ENCODE data around the gene GANAB.
"Not testable (repeated sequence)": the region's sequence is repeated elsewhere in the genome, so short reads cannot be mapped to it uniquely, and the experiment has no call there.

Gene GANAB

GRCh38 chr11:62666259-62666926, 20.0 kb upstream of the GANAB start:
- DNase-seq, result peak; percentile 57 to 60

GRCh38 chr11:62665599-62666258, 19.3 kb upstream of the GANAB start:
- peak; percentile 75 to 78 for DNase-seq

- DNase-seq, result peak; percentile 99
Measured at GRCh38 chr11:62665075-62665598, 18.7 kb upstream of the GANAB start, which contains the start of the genes C11orf98 and CSKMT. TSS of gene C11orf98 (minus strand) at chr11:62665210. CDS start at chr11:62665169, 41 bp downstream. TSS of gene CSKMT (plus strand) at chr11:62665312. CDS start at chr11:62665880, 568 bp downstream.

GRCh38 chr11:62664405-62665074, 18.1 kb upstream of the GANAB start:
- DNase-seq, result no peak

GRCh38 chr11:62656796-62657429, 10.5 kb upstream of the GANAB start:
- DNase-seq, result no peak

GRCh38 chr11:62654297-62654696, 7.9 kb upstream of the GANAB start:
- DNase-seq, result no peak

- DNase-seq, result peak in 1 of 2 experiments; percentile 38
Measured at GRCh38 chr11:62652161-62653006, 6.0 kb upstream of the GANAB start.

GRCh38 chr11:62650283-62650682, 3.9 kb upstream of the GANAB start:
- DNase-seq, result not testable (repeated sequence)

GRCh38 chr11:62649486-62649885, 3.1 kb upstream of the GANAB start:
- no peak for DNase-seq

- no peak for DNase-seq
Measured at GRCh38 chr11:62648967-62649364, 2.6 kb upstream of the GANAB start.

- no peak for DNase-seq
Measured at GRCh38 chr11:62648185-62648966, 2.0 kb upstream of the GANAB start.

GRCh38 chr11:62647609-62648005, 1.2 kb upstream of the GANAB start:
- no peak for DNase-seq

GRCh38 chr11:62646825-62647608, 604 bp upstream of the GANAB start:
- no peak for DNase-seq

GRCh38 chr11:62645671-62645945, 805 bp downstream of the GANAB start:
- peak; percentile 33 to 38 for DNase-seq

- DNase-seq, result no peak
Measured at GRCh38 chr11:62644220-62644619, 2.2 kb downstream of the GANAB start.

GRCh38 chr11:62632492-62632891, 13.9 kb downstream of the GANAB start:
- no peak for DNase-seq

- no peak for DNase-seq
Measured at GRCh38 chr11:62627713-62628112, 18.7 kb downstream of the GANAB start.

GRCh38 chr11:62622476-62623089, 23.8 kb downstream of the GANAB start:
- DNase-seq, result no peak

GRCh38 chr11:62621567-62622470, 24.6 kb downstream of the GANAB start, which contains the start of gene B3GAT3:
TSS of gene B3GAT3 (minus strand) at chr11:62621986. CDS start at chr11:62621947, 39 bp downstream.
- peak; percentile 96 to 97 for DNase-seq

Data from activated T-cell treated with anti-CD3 and anti-CD28 coated beads, Interleukin-2, amount 50 U/mL, for 48 hours (primary cell).